K562 (cell line): ENCODE measurements around the gene LYPD4. TPM values are rescaled to one million over a fixed set of nuclear protein-coding genes. Genes with fewer than 3 reads are reported as not detected.

Experiments
- BACH1 ChIP-seq: fragments of 200-800 bp; sonication (Bioruptor generic); IDR thresholded peaks from 2 replicates; pipeline ENCODE4 v1.6.1; 2016; ENCODE audit warnings: missing genetic modification characterization, missing compliant biosample characterization
- BRD9 ChIP-seq: fragments of 450-650 bp; IDR thresholded peaks from 2 replicates; pipeline ENCODE4 v1.6.1; 2018; ENCODE audit warnings: low read depth; ENCODE audit not compliant: partially characterized antibody
- CEBPZ ChIP-seq: fragments of 150-350 bp; IDR thresholded peaks from 2 replicates; pipeline ENCODE4 v1.6.1; 2014; ENCODE audit warnings: low read depth, mild to moderate bottlenecking, low read length, borderline replicate concordance
- CREB3 ChIP-seq: fragments of 450-650 bp; conservative IDR thresholded peaks from 2 replicates; pipeline ENCODE4 v1.6.1; 2016; ENCODE audit warnings: missing genetic modification characterization, low read depth, mild to moderate bottlenecking, missing compliant biosample characterization, moderate library complexity
- GATAD2A ChIP-seq: fragments of 450-650 bp; IDR thresholded peaks from 2 replicates; pipeline ENCODE4 v1.6.1; 2017
- IRF1 ChIP-seq: sonication (generic); formaldehyde crosslinking; IDR thresholded peaks from 2 replicates; pipeline ENCODE4 v1.8.0; 2022; ENCODE audit warnings: missing genetic modification reagents, mild to moderate bottlenecking, borderline replicate concordance
- NFIX ChIP-seq: fragments of 250-450 bp; sonication (Bioruptor Pico); IDR thresholded peaks from 2 replicates; pipeline ENCODE4 v1.4.0; 2020; ENCODE audit warnings: low read depth, mild to moderate bottlenecking, moderate library complexity
- NUFIP1 ChIP-seq: fragments of 450-650 bp; IDR thresholded peaks from 2 replicates; pipeline ENCODE4 v1.6.1; 2018; ENCODE audit not compliant: partially characterized antibody
- POLR2A ChIP-seq: fragments of 450-650 bp; conservative IDR thresholded peaks from 2 replicates; pipeline ENCODE4 v1.6.1; 2016
- POLR2G ChIP-seq: fragments of 200-400 bp; formaldehyde crosslinking; IDR thresholded peaks from 2 replicates; pipeline ENCODE4 v1.6.1; 2017; ENCODE audit warnings: low read depth, mild to moderate bottlenecking, antibody characterized with exemption, low read length, moderate library complexity
- PRDM10 ChIP-seq: fragments of 450-650 bp; IDR thresholded peaks from 2 replicates; pipeline ENCODE4 v1.6.1; 2018; ENCODE audit not compliant: partially characterized antibody
- STAT5B ChIP-seq: fragments of 250-450 bp; sonication (Bioruptor Pico); IDR thresholded peaks from 2 replicates; pipeline ENCODE4 v1.8.0; 2021; ENCODE audit warnings: mild to moderate bottlenecking, inconsistent platforms
- XRCC5 ChIP-seq: fragments of 200-400 bp; formaldehyde crosslinking; IDR thresholded peaks from 2 replicates; pipeline ENCODE4 v1.6.1; 2017; ENCODE audit warnings: low read depth, mild to moderate bottlenecking, low read length
- ZNF121 ChIP-seq: sonication (generic); formaldehyde crosslinking; conservative IDR thresholded peaks from 2 replicates; pipeline ENCODE4 v1.8.0; 2022; ENCODE audit warnings: missing genetic modification reagents
- ZNF398 ChIP-seq: fragments of 250-450 bp; sonication (Bioruptor Pico); IDR thresholded peaks from 2 replicates; pipeline ENCODE4 v1.8.0; 2021; ENCODE audit warnings: moderate library complexity, mild to moderate bottlenecking, inconsistent platforms
- polyA plus RNA-seq, 8 experiments: library from polyadenylated mRNA; depleted of rRNA in 4 of 8; stranded (reverse) in 5 of 8; unstranded in 3 of 8; fragments of >200 nt; fragmentation: Nextera tagmentation in 2 of 8; fragmentation: Illumina TruSeq in 1 of 8; extraction: Ambion mirVana in 2 of 8; extraction: Trizol in 1 of 8; gene quantifications; 2 replicates each; pipeline versions ENCODE4 v1.2.1 to v1.2.3, GENCODE V29; 2011 to 2014; ENCODE audit warnings: inconsistent platforms in 1 of 8, missing spikeins in 1 of 8
- total RNA-seq, 7 experiments: library from RNA; depleted of rRNA in 6 of 7; stranded (reverse); fragments of >200 nt in 6 of 7; fragmentation: Illumina TruSeq in 2 of 7; extraction: Trizol in 2 of 7; gene quantifications; 2 replicates each; pipeline versions ENCODE4 v1.2.1 to v1.2.3, GENCODE V29; 2011 to 2021; ENCODE audit warnings: low replicate concordance in 1 of 7

Gene LYPD4
- total and polyA plus RNA-seq, 9 of the 15 experiments (the other 6 are each of a cell fraction or from before 2014, with no cell fraction given) = 0.11 TPM; not detected in 8

- no peak for TF ChIP-seq CEBPZ
- no peak for TF ChIP-seq BACH1
- no peak for TF ChIP-seq NFIX (CRISPR knock-in tag)
- no peak for TF ChIP-seq CREB3 (tag)
- no peak for TF ChIP-seq NUFIP1
- TF ChIP-seq XRCC5 = no peak
- no peak for TF ChIP-seq STAT5B (CRISPR knock-in tag)
- no peak for TF ChIP-seq GATAD2A
- no peak for TF ChIP-seq BRD9
- no peak; the same call in 1 of the 2 replicates for TF ChIP-seq POLR2A
- TF ChIP-seq POLR2G = peak; percentile 72
- TF ChIP-seq PRDM10 = no peak
- TF ChIP-seq IRF1 (CRISPR knock-in tag) = no peak
- no peak for TF ChIP-seq ZNF398 (CRISPR knock-in tag)
- TF ChIP-seq ZNF121 (CRISPR knock-in tag) = no peak
Observed at GRCh38 chr19:41860419-41861115, 16.1 kb upstream of the LYPD4 start (continued).
